Stimulated activated CD4-positive, alpha-beta T cell treated with anti-CD3 and anti-CD28 coated beads, Interleukin-1b, Interleukin-23, amount 100 ng/mL, for 1 hour (primary cell): ENCODE results near the gene SPATA2.

ENCODE experiments used
- DNase-seq, 2 donors: peaks; one replicate each; pipeline ENCODE4 v3.0.0-alpha.2; 2020; ENCODE audit warnings: low read depth in 2 of 2

SPATA2 gene

DNA sequence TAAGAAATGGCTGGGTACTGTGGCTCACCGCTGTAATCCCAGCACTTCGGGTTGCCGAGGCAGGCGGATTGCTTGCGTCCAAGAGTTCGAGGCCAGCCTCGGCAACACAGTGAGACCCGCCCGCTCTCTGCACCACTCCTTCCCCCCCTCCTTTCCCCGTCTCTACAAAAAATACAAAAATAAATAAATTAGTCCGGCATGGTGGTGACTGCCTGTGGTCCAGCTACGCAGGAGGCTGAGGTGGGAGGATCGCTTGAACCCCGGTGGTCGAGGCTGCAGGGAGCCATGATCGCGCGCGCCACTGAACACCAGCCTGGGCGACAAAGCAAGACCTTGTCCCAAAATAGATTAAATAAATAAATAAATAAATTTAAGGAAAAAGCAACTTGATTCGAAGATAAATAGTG lies 20.4 kb upstream of the SPATA2 start:
- DNase-seq: no peak

- DNase-seq: no peak
These were observed 13.8 kb upstream of the SPATA2 start for GRCh38 chr20:49929142-49929494.

DNA sequence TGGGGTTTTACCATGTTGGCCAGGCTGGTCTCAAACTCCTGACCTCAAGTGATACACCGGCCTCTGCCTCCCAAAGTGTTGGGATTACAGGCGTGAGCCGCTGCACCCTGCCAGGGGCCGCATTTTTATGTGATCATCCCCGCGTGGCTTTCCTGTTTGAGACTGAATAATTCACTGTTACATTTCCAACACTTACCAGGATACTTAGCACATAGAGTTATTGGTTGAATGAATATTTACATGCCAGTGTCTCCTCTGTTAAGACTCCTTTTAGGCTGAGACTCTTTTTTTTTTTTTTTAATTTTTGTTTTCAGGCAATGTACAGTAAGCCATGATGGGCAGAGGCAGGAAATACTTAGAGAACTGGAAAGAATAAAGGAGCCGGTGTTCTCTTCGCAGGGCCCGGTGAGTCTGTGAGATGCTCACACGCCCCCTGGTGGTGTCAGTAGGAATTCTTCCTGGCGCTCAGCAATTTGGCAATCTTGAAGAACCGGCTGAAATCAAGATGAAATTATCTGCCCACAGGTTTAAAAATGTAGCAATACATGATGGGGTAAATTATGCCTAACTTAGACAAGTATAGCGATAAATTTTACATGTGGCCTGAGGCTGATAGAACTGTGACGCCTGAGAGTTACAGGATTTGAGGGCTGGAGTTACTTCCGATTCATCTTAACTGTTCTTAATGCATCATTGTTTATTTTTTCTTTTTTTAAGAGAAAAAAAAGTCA lies 13.2 kb upstream of the SPATA2 start:
- peak; percentile 52 to 64 for DNase-seq

DNA sequence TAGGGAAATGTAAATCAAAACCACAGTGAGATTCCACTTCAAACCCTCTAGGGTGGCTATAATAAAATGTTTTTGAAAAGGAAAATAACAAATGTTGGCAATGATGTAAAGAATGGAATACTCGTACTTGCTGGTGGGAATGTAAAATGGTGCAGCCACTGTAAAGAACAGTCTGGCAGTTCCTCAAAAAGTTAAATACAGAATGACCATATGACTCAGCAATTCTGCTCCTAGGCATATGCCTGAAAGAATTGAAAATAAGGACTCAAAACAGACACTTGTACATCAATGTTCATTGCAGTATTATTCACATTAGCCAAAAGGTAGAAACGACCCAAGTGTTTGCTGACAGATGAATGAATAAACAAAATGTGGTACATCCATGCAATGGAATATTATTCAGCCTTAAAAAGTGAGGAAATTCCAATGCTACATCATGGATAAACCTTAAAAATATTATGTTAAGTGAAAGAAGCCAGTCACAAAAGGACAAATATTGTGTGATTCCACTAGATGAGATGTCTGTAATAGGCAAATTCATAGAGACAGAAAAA lies 10.6 kb upstream of the SPATA2 start:
- DNase-seq: no peak

- DNase-seq: no peak
These were observed 8.9 kb upstream of the SPATA2 start for GRCh38 chr20:49924247-49924646.

GRCh38 chr20:49919461-49919860 lies 4.1 kb upstream of the SPATA2 start:
- no peak for DNase-seq

DNA sequence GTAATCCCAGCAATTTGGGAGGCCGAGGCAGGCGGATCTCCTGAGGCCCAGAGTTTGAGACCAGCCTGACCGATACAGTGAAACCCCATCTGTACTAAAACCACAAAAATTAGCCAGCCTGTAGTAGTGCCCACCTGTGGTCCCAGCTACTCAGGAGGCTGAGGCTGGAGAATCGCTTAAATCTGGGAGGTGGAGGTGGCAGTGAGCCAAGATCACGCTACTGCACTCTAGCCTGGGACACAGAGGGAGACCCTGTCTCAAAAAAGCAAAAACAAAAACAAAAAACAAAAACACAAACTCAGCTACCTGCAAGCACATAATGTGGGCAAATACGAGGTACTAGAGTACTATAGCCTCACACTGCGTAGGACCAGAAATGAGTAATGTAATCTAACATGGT lies 3.7 kb upstream of the SPATA2 start:
- no peak for DNase-seq

DNA sequence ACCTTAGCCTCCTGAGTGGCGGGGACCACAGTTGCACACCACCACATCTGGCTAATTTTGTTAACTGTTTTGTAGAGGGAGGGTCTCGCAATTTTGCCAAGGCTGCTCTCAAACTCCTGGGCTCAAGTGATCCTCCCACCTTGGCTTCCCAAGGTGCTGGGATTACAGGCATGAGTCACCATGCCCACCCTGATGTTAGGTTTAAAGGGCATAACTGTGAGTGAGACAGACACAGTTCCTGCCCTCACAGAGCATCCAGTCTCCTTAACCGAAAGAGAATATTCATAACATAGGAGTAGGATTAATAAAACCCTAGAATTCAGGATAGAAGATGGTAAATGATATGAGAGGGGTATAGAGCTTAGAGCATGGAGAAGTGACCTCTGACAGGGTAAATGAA lies 3.1 kb upstream of the SPATA2 start:
- DNase-seq: no peak

GRCh38 chr20:49916146-49917002 lies 1.0 kb upstream of the SPATA2 start:
- no peak for DNase-seq

DNA sequence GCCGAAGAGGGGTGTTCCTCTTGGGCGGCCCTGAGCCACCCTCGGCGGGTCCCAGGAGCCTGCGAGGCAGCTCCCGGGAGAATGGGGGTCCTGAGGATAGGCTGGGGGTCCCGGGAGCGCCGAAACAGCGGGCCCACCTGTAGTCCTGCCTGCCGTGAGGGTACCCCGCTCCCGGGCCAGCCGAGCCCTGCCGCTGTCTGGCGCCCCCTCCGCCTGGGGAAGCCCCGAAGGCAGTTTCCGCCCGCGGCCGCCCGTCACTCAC lies 280 bp downstream of the SPATA2 start:
- DNase-seq: no peak

DNA sequence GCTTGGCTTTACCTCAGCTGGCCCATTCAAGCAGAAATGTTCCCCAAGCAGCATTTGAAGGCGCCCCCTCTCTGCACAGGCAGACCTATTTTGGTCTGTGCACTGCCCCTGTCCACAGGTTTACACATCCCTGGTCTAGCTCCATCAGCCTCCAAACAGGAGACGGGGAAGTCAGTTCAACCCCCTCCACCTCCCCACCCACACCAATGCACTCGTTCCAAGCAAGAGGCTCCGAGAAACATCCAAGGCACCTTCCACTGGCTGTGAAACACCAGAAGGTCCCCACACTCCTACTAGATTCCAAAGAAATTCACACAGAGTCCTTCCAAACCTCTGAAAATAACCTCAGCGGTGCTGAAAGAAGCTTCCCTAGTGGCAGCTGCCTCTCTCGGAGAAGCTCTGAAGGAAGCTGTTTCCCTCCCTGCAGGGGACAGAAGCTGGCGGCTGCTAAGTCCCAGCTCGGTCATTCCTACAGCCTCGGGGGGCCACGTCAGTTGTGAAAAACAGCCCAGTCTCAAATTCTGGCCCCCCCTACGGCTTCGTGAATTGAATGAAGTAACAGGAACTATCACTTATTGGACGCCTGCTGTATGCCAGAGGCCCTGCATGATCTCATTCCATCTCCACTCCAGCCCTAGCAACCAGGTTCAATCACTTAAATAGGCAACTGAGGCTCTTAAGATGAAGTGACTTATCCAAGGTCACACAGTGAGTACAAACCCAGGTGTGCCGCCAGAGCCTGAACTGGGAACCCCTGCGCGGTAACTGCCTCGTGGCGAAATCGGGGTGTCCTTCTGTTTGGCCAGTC lies 815 bp downstream of the SPATA2 start:
- DNase-seq: no peak

GRCh38 chr20:49913399-49914047 lies 1.8 kb downstream of the SPATA2 start:
- no peak for DNase-seq

GRCh38 chr20:49910340-49910706 lies 5.0 kb downstream of the SPATA2 start:
- no peak for DNase-seq

DNA sequence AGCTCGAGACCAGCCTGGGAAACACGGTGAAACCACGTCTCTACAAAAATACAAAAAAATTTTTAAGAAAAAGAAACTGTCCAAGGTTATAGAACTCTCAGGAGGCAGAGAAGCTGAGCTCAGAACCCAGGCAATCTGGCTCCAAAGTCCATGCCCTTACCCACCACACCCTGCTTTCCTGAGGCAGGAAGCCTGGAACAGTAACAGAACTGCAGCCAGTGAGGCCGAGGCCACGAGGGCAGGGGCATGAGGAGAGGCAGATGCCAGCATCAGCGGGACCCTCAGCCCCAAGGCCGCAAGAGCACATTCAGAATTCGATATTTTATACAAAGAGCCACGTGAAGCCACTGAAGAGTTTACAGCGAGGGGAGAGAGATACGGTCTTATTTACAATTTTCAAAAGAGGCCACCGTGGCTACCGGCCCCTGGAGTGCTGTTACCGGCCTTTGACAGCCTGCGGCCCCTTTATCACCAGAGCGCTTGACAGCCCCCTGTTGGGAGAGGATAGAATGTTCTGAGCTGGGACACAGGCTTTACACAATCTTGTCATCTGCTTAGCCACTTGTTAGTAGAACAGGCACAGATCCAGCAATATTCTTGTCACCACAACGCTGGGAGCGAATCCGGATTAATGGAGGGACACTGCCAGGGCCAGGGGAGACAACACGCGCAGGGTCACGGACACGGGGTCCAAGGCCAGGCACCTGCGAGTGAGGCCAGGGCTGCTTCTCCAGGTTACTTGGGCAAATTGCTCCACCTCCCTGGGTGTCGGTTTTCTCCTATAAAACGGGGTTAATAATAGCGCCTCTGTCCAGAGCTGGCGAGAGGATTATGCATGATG lies 5.6 kb downstream of the SPATA2 start:
- DNase-seq: no peak

DNA sequence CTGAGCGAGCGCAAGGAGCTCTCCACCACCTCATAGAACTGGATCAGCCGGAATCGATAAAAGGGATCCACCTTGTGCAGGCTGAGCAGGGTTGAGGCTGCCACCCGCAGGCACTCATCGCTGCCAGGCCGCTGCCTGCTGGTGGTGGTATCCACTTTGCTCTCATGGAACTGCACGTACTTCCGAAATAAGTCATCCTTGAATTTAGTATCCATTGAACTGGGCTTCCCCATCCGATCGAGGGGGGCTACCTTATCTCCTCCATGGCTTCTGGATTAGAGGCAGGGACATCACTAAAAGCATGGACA lies 7.1 kb downstream of the SPATA2 start:
- no peak for DNase-seq

DNA sequence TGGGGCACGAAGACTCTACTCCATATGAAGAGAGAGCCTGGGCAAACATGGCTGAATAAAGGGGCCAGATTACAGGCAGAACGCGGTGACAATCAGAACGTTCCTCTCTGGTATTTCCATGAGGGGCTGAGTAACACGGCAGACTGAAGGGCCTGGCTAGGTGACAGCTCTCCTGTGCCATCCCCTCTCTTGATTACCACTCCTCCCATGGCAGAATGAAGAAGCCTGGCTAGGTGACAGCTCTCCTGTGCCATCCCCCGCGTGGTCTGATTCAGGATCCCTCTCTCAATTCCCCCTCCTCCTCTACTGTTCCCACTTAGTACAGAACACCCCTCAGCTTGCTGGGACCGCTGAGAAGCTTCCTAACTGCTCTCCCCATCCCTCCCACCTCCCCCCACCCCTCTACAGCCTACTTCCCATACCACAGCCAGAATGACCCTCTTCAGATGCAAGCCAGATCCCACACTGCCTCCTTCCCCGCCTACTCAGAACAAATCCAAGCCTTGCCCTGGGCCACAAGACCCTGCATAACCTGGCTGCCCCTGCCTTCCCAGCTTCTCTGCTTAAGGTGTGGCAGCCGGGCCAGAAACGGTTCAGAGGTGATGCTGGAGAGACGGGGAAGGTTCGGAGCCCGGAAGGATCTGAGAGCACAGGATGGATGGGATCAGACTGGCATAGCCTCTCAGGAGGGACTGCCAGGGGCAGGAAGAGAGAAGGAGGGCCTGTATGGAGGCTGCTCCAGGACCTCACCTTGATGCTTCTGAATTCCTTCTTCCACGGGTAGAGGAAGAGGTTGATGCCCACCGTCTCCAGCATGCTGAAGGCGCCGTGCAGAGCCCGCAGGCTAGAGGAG lies 7.7 kb downstream of the SPATA2 start:
- no peak for DNase-seq

GRCh38 chr20:49906615-49907154 lies 8.6 kb downstream of the SPATA2 start:
- no peak for DNase-seq

GRCh38 chr20:49906101-49906604 lies 9.2 kb downstream of the SPATA2 start:
- DNase-seq: no peak

DNA sequence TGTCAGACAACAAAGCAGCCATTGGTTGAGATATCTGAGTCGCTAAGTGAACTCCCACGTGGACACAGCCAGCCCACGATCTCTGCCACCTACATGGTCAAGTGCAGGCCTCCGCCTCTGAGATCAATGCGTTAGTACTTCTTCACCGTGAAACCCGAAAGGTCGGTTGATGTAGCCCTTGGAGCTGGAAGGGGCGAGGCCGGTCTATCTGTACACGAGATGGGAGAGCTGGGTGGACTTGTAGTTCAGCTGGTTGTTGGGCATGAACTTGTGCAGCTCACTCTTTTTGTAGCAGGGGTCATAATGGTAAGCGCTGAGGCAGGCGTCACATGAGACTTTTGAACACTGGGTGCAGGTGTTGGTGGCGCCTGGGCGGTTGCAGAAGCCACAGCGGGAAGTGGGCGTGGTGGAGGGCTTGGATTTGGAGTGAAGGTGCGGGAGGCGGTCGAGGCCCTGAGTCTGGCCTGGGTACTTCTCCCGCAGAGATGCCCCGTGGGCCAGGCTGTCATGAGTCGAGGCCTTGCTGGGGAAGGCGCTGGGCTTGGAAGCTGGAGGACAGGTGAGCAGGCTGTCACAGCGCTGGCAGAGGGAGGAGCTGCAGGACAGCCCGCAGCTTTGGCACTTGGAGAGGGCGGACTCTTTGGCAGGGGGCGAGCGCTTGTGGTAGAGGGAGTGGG lies 9.8 kb downstream of the SPATA2 start:
- DNase-seq: no peak
